ENCODE results near the gene SNED1.

DNA sequence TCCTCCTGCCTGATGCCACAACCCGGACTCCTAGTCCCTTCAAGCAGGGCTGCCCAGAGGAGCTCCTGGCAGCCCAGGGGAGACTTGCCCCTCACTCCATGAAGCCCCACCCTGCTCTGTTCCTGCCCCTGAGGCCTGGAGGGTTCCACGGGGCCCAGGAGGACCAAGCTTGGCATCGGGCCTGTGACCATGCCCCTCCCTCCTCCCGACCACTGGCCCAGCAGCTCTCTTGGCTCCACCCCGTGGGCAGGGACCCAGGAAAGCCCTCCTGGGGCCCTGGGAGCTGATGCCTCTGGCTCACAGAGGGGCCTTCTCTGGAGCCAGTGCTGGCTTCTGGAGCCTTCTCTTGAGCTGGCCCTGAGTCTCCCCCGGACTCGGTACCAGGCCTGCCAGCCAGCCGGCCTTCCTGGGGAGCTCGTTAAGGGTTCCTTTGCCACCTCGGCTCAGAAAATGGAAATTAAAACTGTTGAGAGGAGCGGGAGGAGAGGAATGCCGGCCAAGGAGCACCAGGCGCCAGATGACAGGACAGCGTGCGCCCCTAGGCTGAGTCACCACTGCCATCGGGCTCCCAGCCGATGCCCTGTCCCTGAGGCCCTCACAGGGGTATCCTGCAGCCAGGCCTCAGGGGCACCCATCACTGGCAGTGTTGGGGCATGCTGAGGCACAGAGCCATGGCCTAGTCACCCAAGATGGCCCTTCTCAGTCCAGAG, 40.6 kb upstream of the SNED1 start:
- TF ChIP-seq, protein P1, sequence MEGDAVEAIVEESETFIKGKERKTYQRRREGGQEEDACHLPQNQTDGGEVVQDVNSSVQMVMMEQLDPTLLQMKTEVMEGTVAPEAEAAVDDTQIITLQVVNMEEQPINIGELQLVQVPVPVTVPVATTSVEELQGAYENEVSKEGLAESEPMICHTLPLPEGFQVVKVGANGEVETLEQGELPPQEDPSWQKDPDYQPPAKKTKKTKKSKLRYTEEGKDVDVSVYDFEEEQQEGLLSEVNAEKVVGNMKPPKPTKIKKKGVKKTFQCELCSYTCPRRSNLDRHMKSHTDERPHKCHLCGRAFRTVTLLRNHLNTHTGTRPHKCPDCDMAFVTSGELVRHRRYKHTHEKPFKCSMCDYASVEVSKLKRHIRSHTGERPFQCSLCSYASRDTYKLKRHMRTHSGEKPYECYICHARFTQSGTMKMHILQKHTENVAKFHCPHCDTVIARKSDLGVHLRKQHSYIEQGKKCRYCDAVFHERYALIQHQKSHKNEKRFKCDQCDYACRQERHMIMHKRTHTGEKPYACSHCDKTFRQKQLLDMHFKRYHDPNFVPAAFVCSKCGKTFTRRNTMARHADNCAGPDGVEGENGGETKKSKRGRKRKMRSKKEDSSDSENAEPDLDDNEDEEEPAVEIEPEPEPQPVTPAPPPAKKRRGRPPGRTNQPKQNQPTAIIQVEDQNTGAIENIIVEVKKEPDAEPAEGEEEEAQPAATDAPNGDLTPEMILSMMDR (IDR thresholded peaks at IDR 0.05) = no peak
- TF ChIP-seq POLR2A (IDR thresholded peaks at IDR 0.05) = no peak

Measured in breast epithelium (tissue), 3 donors.